ENCODE data around the gene BMPER.

Gene BMPER

DNA sequence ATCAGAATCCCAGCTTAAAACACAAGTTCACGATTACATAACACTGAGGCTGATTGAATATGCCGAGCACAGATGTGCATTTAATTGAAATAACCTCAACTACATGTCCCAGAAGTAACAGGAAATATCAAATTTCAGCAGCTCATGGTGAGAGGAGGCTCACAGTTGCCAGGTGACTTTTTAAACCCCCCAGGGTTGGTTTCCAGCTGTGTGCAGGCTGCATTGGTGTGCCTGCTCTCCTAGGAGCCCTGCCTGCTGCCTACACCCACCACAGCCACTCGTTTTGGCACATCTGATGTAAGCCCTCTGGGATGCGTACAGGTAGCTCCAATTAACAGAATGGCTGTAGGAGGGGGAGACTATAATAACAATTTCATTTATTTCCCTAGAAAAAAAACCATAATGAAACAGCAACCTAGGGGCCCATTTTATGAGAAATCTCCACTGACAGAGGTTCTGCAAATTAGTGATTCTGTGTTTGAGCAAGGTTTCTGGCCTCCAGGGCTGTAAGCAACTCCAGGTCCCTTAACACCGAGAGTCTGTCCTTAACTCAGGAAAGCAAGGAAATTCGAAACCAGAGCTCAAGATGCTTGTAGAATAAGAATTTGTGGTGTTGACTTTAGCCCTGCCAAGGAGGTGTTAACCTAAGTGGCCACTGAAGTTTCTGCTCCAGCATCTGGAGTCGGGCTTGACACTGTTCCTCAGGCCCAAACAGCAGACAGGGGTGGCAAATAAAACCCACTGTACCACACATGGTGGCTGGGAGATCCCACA, 161.9 kb downstream of the BMPER start:
- no peak for DNase-seq

DNA sequence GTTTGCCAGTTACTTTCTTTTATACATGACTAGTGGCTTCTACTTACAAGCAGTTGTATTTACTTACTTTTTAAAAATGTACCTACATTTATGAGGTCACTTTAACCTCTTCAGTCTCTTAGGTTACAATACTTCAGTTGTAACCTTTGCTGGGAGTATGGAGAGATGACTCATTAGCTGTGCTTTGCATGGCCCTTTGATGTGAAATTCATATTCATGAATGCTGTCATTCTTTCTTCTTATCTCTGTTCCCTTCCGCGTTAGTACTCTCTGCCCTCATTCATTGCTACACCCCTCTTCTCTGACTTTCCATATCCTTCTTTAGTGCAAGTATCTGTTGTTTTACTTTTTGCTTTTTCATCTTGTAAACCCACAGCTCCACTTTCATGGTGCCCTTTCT, 164.3 kb downstream of the BMPER start:
- DNase-seq: no peak

- no peak for DNase-seq
Observed at GRCh38 chr7:34070511-34071323, 165.4 kb downstream of the BMPER start.

DNA sequence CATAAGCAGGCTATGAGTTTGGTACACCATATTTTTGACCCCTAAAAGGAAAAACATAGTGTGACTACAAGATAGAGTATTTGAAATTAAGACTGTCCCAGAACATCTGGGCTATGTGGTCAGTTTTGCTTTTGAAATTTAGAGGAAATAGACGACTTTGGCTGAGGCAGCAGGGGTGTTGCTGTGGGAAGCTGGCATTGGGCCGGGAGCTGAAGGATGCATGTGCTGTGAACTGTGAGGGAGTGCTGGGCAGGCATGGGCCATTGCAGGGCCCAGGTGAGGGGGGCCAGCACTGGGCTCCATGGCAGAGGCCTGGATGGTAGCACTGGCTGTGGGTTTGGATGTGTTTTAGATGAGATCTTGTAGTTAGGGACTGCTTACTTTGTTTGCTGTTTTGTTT, 168.3 kb downstream of the BMPER start:
- no peak for DNase-seq

- no peak for DNase-seq
Observed at GRCh38 chr7:34074421-34074820, 169.1 kb downstream of the BMPER start.

- DNase-seq: no peak
Observed at GRCh38 chr7:34075523-34076370, 170.4 kb downstream of the BMPER start.

- DNase-seq: no peak
Observed at GRCh38 chr7:34077168-34077567, 171.8 kb downstream of the BMPER start.

DNA sequence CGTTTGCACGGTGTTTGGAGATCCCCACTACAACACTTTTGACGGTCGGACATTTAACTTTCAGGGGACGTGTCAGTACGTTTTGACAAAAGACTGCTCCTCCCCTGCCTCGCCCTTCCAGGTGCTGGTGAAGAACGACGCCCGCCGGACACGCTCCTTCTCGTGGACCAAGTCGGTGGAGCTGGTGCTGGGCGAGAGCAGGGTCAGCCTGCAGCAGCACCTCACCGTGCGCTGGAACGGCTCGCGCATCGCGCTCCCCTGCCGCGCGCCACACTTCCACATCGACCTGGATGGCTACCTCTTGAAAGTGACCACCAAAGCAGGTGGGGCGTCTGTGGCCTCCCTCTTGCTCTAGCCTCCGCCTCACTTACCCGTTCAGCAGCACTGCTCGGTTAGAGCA, 173.5 kb downstream of the BMPER start:
- no peak for DNase-seq

DNA sequence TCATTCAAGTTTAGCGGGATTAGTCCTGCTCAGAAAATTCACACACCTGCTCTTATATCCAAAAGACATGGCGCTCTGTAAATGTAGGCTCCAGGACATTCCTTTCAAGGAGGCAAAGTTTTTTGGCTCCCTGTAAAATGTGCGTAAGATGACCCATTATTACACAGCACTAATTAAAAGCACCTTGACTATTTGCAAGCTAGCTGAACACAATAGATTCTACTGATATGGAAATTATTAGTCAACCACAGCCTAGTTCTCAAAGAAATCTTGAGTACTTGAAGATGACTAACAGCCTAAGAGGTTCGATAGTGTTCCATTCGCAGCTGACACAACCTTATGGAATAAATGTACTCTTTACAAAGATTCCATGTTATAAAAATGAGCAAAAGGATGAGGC, 175.2 kb downstream of the BMPER start:
- no peak for DNase-seq

DNA sequence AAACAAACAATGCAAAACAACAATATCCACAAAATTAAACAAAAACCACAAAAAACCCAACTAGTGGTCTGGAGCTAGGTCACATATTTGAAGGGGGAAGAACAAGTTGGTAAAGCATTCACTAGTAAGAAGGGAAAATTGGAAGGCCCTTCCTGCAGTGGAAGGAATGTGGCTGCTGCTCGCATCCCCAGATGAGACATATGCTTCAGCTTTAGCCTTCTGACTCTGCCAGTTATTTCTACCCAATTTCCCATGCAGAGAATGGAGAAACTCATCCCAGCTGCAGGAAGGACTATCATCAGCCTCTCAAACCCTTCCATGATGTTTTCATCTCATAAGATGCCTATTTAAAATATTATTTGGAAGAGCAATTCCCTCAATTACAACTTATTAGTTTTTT, 176.6 kb downstream of the BMPER start:
- DNase-seq: no peak

DNA sequence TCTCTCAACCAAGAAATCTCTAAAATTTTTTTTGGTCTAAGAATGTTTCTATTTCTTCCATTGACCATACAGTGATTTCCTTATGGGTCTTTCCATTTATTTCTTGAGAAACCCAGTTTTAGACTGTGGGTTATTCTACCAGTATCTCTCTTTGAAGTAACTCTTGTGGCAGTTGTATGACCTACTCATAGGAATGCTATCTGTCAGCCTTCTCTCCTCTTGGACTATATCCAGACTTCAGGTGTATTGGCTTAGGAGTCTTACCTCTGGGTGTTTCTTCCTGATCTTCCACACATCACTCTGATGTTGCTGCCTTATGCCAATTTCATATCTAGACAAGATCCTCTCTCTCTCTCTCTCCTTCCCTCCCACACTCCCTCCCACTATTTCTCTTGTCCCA, 178.1 kb downstream of the BMPER start:
- DNase-seq: no peak

- DNase-seq: no peak
Observed at GRCh38 chr7:34084651-34085050, 179.3 kb downstream of the BMPER start.

DNA sequence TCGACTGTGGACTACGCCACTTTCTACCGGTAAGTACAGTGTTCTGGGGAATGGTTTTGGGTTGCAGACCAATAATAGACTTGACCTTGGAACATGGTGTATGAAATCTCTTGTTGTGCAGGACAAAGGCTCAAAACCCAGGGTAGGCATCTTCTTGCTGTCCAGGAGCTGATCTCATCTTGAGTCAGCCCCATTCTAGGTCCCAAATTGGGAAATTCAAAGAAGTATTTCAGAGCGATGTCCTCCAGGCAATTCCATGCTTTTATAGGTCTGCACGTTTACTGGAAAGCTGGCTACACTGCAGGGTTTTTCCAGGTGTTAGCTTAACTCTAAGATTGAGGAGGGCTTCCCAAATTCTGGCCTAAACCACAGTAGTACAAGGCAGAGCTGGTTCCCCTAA, 180.7 kb downstream of the BMPER start:
- no peak for DNase-seq

DNA sequence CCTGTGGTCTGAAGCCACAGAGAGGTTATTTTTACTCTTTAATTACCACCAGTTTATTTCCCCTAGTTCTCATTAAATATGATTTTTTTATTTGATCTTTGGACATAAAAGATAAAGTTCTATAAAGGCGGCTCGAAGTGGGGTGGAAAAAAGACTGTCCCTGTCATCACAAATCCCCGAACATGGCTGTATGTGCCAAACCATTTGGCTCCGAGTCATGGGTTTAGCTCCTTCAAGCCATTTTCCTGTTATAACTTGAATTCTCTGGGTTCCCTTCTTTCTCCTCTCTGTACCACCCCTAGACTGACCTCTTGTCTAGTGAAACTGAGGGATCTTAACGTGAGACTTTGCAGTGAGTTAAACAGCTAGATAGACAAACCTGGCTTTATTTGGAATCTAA, 181.6 kb downstream of the BMPER start:
- DNase-seq: no peak

DNA sequence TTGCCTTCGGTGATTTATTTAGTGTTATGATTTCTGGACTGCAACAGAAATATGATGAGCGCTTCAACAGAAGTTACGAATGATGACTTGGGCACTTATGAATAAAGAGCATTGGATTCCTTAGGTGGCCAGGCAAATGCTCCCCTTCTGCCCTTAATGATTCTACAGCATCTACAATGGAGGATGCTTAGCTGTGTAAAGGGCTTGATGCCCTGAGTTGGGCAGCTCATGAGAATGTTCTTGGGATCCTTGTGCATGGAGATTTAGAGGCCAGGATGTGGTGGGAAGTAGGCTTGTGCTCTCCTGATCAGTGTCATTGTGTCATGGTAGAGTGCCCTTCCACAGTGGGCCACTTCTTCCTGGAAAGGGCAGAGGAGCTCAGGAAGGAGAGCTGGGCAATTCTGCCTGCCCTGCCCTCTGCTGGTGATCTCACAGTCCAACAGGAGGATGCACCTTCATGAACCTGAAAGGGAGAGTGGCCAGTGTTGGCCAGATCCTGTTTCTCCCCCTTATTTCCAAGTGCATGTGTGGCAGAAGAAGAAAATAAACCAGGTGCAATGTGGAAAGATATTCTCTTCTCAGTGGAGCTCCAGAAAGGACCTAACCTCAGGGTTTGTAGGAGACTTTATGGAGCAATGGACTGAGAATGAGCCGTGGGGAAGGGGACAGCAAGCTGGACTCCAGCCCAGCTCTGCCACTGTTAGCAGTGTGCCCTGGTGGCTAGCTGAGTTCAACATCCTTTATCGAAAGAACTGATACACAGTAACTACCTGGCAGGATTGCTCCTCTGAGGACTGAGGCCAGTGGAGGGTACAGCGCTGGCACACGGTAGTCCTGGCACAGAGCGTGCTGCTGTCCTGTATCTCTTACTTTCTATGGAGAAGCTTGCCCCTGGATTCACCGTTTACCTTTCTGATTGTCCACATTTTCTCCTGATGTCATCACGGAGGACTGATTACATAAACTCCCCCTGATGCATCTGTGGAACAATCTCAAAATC, 182.9 kb downstream of the BMPER start:
- DNase-seq: no peak

- no peak for DNase-seq
Observed at GRCh38 chr7:34090816-34091215, 185.5 kb downstream of the BMPER start.

GRCh38 chr7:34091321-34091917, 186.1 kb downstream of the BMPER start:
- no peak for DNase-seq

- no peak for DNase-seq
Observed at GRCh38 chr7:34093276-34093675, 187.9 kb downstream of the BMPER start.

DNA sequence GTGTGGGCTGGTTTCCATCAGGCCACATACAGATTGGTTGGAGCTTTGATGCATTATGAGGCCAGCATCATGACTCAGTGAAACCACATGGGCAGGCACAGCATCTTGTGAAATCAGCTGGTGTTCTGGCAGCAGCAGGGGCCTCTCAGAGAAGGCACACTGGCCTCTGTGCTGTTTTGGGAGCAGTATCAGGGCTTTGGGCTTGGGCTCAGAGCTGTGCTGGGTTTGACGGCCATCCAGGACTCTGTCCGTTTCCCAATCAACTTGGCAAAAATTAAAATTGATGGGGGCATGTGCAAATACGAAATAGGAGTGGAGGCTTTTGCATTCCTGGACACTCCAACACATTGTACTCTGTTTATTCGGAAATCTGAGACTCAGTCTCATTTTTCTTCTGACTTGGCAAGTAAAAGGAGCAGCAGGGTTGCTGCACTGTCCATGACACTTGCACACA, 190.9 kb downstream of the BMPER start:
- no peak for DNase-seq

GRCh38 chr7:34096777-34097176, 191.4 kb downstream of the BMPER start:
- no peak for DNase-seq

DNA sequence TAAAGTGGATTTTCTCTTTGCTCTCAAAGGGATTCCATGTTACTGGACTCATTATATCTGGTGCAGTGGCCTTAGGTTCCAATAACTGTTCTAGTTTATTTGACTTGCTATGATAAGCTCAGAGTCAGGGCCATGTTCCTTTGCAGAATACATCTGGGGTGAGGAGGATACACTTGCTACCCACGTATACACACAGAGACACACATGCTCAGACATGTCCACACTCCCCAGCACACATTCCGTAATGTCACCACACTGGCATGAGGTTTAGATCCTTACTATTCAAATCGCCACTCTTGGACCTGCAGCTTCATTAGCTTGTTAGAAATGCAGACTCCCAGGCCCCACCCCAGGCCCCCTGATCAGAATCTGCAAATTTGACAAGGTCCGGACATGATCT, 195.3 kb downstream of the BMPER start:
- DNase-seq: no peak

DNA sequence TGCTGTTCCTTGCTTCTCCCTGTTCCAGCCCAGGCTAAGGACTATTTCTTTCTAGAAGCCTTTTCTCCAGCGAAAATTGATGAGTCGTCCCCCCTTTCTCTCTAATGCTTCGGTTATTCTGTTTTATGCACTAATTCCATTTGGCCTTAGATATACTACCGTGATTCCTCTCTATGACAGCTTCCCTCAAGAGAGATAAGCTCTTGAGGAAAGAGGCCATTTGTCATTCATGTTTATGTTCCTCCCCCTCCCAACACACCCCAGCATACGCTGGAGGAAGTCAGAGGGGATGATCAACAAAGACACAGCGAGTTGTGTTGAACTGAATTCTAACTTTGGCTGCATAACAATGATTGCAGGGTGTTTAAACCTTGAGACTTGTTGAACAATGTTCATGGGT, 198.8 kb downstream of the BMPER start:
- DNase-seq: no peak

Measured in activated T-cell treated with anti-CD3 and anti-CD28 coated beads, Interleukin-2, amount 50 U/mL, for 1 hour (primary cell).